GM18499 (cell line): ENCODE results near the gene LAMA5.

Source experiments
- ATAC-seq: cut with Tn5 transposase; IDR thresholded peaks from one replicate; pipeline ENCODE4 v1.9.1; 2021; ENCODE audit warnings: moderate number of reproducible peaks; ENCODE audit not compliant: insufficient read depth, unreplicated experiment

LAMA5 gene

DNA sequence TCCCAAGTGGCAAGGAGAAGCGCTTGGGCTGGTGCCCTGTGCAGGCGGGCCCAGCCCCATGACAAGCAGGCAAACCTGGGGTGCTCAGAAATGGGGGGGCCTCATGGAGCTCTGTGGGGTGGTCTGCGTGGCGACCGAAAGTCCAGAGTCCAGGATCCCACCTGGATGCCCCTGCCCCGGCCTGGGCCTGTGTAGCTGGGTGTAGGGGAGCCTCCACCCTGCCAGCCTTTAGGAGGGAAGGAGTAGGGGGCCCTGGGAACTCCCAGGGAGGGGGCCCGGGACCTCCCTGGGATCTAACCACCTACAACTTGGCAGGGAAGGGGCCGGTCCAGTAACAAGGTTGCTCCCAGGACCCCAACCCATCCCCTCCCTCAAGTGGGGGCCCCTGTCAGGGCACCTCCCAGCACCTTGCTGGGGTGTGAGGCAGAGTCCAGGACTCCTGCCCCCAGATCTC is 4.5 kb upstream of the LAMA5 start:
- no peak for ATAC-seq

DNA sequence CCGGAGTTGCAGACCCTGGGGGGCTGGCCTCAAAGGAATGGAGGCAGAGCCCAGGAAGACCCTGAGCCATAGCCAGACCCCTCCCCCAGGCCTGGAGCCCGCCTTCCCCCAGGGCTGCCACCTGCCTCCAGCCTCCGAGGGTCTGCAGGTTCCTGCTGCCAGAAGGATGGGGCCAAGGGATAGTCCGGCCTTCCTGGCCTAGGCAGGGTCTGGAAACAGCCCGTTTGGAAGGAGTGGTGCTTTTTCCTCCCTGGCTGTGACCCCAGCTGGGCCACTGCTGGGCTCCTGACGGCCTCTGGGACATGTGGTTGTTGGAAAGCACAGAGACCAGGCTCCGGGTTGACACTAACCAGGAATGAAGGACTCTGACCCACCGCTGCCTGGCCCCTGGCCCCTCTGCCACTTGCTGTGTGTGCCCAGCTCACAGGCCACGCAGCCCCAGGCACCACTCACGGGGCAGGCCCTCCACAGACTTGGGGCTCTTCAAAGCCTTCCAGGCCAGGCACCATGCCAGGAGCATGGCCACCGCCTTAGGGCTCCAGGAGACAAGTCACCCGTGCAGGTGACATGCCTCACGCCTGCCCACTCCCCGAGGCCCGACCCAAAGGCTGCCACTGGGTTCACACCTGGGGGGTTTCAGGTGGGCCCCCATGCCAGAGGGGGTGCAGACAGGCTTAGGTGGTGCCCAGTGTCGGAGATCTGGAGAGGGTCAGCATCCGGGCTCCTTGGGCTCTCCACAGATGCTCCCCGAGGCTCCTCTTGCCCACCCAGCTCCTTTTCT is 3.9 kb upstream of the LAMA5 start:
- no peak for ATAC-seq

DNA sequence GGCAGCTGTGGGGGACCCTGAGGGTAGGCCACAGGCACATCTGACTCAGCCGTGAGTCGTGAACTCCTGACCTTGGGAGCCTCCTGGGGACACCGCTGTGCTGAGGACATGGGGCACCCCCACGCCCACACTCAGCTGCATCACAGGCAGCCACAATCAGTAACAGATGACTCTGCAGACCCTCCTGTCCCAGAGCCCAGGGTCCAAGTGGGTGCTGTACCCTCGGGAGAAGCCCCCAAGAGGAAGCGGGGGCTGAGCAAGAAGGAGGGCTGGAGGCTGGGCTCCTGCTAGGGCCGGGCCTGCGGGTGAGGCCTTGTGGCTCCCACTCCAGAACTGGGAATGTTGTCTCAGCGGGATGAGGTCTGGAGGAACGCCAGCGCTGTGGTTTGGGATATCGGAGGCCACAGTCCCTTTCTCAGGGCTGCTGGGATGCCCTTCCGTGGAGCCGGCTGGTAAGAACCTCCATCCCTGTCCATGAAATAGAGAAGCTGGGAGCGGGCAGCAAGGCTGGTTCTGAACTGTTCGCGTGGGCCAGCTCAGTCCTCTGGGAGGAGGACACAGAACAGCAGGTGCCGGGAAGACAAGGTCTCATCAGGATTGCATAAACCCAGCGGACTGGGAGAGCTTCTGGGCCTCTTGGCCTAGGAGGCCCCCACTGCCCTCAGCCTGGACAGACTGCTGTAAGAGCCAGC is 3.1 kb upstream of the LAMA5 start:
- no peak for ATAC-seq

DNA sequence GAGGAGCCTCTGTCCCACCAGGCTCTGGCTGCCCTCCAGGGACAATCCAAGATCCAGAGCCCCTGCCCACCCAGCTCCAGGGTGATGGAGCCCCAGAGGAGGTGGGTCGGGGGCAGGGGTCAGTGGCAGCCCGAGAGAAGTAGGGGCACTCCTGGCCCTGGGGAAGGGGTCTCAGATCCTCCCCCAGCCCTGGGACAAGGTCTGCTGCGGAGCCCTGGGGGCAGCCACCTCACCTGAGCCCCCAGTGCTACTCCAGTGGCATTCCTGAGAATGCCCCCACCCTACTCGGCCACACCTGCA is 2.7 kb upstream of the LAMA5 start:
- no peak for ATAC-seq

DNA sequence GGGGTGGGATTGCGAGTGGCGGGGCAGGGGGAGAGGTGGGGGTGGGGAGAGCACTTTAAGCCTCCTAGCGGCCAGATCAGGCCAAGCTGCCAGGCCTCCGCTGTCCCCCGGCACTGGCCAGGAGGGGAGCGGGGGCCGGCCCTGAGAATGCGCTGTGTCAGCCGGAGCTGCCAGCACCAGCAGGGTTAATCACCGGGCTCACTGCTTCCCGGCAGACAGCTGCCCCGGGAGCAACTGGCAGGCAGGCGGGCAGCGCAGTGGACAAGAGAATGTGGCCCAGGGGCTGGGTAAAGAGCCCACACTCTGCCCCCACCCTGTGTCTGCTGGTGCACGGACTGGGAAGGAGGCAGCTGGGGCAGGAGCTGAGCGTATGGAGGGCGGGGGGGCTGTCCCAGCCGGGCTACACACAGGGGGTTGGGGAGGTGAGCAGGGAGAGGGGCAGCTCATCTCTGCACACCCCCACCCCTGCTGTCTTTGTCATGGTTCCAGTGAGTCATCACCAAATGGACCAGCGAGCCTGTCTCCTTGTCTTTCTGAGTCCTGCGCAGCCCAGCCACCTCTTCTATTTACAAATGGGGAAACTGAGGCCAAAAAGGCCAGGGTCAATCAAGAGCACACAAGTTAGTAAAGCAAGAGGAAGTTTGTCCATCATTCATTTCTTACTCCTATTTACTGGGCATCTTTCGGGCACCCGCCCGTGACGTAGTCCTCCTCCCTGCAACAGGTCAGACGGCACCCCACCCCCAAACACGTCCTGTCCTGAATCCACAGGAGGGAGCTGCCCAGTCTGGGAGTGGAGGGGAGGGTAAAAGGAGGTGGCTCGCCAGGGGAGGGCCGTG is 2.1 kb upstream of the LAMA5 start:
- ATAC-seq = no peak

DNA sequence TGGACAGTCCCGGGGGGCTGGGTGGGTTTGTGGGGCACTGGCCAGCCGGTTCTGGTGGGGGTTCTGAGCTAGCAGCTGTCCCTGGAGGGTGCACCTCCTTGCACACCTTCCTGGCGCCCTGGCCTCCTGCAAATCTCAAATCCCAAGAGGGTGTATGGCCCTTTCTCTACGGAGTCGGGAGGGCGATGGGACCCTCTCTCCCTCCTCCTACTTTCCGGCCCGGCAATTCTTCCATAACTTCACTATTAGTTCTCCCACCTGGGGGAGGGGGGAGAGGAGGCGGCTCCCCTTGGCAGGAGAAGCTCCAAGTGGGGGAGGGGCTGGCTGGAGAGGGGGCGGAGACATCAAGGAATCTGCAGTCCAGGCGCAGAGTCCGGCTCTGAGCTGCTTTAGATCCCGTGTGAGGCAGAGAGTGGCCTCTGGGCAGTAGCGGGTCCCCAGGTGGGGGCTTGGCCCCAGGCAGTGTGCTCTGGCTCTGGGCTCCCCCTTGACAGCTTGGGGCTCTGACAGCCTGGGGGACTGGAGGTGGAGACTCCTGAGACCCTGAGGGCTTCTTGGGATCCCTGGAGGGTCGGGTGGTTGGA is 1.4 kb upstream of the LAMA5 start:
- no peak for ATAC-seq

DNA sequence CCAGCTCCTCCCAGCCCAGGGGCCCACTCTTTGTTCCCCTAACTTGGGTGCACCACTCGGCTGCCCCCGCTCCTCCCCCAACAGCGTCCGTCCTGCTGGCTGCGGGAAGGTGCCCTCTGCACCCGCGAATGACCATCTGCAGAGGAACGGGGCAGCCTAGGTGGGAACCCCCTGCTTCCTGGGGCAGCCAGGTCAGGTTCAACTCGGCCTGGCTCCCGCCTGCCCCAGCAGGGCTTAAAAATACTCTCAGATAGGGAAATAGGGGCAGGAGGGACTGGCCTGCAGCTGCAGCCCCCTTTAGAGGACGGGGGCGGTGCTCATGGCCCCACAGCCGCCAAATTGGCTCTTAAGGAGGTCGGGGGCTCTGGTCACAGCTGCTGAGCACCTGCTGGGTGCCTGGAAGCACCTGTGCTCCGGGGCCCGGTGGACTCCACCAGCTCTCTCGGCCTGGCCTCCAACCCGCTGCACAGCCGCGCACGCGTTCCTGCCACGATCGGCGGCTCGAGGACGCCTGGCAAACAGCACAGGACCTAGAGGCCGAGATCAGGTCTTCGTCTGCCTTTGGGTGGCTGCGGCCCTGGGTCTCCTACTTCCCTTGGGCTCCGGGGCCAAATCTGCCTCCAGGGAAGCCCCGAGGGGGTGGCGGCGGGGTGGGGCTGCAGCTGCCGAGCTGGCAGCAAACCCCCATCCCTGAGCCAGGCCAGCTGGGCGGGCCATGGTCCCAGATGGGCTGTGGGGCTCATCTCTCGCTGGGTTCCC is 700 bp upstream of the LAMA5 start:
- no peak for ATAC-seq

DNA sequence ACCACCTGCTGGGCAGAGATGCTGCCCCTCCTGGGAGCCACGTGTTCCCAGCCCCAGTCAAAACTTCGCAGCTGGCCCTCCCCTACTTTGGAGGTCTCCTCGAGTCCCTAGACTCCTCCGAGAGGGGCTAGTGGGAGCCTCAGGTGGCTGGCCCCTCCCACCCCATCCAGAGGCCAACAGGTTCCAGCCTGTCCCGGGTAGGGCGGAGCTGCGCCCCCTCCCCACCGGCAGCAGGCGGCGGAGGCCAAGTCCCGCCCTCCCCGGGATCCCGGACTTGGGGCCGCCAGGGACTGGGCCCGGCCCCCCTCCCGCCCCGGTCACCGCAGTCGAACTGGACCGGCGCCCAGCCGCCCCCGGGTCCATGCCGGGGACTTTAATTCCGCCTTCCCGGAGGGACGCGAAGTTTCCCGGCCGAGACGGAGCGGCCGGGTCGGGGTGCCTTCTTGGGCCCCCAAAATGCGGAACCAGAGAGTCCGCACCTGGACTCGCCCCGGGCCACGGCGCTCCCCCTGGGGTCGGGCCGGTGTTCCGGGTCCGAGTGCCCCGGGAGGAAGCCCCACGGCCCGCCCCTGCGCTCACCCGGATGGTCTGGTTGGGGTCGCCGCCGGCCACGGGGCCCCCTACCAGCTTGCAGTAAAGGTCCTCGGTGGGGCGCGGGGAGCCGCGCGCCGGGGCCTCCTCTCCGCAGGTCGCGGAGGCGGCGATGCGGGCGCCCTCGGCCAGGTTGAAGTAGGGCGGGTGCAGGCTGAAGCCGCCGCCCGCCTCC is 559 bp downstream of the LAMA5 start:
- no peak for ATAC-seq

DNA sequence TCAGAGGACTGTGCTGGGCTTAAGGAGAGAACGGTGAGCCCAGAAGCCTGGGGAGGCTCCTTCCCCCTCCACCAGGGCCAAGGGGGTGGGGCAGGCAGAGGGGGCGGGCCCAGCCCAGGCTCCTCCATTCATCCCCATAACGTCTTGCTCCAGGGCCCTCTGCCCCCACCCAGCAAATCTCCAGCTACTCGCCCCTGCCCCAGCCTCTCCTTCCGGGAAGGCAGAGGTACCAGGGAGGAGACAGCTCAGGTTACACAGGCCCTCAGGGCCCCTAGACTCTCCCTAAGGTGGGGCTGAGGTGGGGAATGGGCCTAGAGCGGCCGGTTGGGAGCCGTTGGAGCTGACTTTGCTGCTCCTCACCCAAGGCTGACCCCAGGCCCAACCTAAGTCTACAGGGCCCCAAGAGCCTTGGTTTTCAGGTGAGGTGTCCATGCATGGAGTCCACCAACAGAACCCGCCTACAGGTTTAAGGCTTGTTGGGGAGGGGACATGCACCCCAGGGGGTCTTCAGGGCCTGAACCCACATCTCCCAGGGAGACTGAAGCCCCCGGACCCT is 1.2 kb downstream of the LAMA5 start:
- ATAC-seq = no peak

DNA sequence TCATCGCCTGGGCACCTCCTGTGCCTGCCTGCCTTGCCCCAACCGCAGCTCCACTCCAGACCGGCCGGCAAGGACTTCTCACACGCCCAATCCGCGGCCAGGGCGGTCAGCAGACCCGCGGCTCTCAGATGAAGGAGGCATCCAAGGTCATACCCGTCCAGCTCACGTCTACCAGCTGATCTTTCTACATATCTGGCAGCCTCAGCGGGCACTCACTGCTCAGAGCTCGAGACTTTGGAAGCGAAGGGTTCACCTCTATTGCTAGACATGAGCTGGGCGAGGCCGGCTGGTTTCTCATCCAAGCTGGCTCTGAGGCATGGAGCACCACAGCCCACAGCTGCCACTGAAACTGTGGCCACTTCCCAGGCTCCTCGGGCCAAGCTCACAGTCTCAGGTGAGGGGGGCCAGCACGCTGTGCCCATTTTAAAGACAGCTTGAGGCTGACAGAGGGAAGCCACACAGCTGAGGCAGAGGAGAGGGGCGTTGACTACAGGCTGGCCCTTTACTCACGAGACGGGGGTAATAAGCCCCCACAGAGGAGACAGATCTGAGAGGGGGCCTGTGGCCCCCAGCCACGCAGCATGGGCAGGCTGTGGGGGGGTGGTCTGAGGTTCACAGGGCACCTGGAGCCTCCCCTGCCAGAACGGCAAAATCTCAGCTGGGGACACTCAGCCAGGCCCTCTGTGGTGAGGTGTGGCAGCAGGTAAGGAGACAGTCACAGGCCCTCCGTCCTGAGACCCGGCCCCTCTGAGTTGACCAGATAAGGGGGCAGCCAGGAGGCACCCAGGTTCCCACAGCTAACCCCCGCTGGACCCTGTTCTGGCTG is 2.0 kb downstream of the LAMA5 start:
- ATAC-seq = no peak

DNA sequence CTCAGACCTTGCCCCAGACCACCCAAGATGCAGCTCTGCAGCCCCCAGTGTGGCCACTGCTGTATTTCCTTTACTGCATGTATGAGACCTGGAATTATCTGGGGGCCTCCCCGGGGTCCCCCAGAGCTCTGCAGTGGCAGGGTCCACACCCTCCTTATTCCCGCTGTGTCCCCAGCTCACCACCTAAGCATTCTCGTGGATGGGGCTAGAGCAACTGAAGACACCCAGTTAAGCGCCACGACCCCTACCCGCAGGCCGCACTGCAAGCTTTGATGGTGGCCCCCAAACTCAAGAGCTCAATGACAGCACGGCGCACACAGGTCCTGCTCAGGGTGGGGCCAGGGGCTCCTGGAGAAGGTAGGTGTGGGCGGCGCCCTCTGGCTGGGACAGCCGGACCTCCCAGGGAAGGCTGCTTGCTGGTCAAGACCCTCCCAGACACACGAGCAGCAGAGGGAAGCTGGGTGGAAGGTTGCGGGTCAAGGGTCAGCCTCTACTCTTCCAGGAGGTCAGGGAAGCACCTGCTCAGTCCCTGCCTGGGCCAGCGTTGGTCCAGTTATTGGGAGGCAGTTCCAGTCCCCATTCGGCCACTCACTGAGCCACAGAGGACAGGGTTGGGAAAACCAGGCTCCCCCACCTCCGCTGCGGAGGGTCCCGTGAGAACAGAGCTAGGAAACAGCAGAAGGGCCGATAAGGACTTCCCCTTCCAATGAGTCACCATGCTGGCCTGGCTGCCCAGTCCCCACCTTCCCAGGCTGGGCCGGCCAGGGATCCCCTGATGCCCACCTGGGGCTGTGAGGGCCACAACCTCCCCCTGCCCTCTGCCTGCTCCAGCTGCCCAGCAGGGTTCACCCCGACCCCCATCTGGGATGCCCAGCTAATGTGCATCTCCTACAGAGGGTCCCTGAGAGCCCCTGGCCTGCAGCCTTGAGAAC is 2.9 kb downstream of the LAMA5 start:
- ATAC-seq = no peak

DNA sequence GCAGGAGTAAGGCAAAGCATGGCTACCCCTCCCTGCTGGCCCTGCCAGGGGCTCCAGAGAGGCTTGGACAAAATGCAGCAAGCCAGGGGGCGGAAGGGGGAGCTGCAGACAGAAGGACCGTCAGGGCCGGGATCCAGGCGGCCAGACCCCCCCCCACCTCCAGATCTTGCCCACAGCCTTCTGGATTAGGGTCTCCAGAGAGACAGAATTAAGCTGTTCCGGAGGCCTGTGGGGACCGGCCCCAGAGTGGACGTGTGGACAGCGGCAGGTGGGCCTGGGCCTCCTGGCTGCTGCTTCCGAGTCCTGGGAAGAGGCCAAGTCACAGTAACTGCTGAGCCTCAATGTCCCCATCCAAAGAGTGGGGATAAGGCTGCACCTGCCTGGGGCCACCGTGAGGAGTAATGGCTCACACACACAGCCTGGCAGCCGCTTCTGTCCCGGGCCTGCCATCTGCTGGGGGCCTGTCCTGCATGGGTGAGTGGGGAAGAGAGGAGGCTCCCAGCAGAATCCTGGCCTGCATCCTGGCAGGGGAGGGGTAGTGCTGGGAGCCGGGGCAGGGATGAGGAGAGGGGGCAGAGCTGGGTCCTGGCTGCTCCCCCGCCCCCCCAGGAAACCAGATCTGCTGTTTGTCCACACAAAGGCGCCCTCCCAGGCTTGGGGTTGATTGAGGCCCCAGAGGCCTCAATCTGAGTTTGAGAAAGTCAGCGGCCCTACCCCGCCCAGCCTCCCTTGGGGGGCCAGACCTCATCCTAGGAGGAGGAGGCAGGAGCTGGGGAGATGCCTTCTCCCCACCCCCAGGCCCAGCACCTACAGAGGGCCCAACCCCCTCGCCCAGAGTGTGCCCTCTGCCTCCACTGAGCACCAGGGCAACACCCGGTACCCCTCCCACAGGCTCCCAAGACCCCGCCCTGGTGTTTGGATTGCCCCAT is 3.9 kb downstream of the LAMA5 start:
- ATAC-seq = no peak

DNA sequence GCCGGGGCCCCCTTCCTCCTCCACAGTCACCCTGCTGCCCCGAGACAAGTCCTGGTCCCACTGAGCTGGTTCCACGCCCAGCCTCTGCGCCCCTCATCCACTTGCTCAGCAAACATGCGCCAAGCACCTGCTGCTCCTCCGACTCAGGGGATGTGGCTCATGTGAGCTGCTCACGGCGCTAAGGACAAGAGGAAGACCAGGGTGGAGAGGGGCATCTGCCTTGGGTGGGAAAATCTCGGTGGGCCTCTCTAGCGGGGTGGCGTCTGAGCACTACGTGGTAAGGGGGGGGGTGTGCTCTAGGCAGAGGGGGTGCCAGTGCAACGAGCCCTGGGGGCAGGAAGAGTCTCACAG is 4.5 kb downstream of the LAMA5 start:
- no peak for ATAC-seq

DNA sequence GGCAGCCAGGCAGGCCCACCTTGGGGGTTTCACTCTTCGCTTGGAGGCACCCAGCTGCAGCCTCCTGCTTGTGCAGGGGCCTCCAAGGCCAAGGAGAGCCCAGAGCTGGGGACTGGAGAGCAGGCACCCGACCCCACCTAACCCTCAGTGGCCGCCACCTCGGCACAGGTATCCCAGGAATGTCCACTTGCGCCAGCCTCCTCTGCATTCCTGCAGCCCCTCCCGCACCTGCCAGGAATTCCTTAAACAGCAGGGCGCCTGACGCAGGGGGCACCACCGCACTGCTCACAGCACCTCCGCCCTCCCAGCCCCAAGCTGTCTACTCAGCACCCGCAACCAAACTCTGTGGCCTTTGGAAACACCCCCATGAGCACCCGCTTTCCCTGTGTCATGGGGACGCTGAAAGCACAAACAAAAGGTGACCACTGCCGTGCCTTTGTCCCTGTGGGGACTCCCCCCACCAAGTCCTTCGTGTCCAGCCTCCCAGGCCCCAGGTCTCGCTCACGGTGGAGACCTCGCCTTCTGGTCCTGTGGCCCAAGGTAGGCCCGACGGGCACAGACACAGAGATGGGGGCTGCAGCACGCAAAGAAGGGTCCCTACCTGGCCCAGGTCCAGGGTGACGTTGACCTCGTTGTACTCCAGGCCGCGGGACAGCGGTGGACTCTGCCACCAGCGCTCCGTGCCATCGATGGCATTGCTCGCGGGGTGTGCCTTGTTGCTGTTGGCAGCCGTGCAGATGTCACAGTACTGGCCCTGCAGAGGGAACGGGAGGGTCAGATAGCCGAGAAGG is 5.1 kb downstream of the LAMA5 start:
- no peak for ATAC-seq
